ENCODE measurements around the gene PAK5. TPM values are rescaled to one million over a fixed set of nuclear protein-coding genes. Genes with fewer than 3 reads are reported as not detected.

PAK5 gene
- total and polyA plus RNA-seq, 2 of the 13 experiments (the other 11 are each of a cell fraction or from before 2014, with no cell fraction given) = not detected

GRCh38 chr20:9611921-9612320, 227.0 kb downstream of the PAK5 start:
- ATAC-seq (no peak), DNase-seq (ENCODE audit: low spot score) (no peak), FAIRE-seq (no peak)
- ChIA-PET CTCF (ENCODE audit: low intra/inter-chr PET ratio, low total read pairs) (interaction anchor here (7.1 kb wide), 1 partner anchor 203 kb away, joined by 97 read pairs; no protein-coding TSS in a partner anchor), POLR2A (no interaction called here)
- in situ Hi-C loops (cut with HindIII; ENCODE audit: extremely low pct_ligation_motif_present, low pct_unique_long_range_greater_than_20kb) (loop anchor here (5.0 to 10.0 kb wide), 3 partner anchors 480 to 1933 kb away; no protein-coding TSS in a partner anchor), intact Hi-C loops (cut with micrococcal nuclease; ENCODE audit: unreplicated experiment) (no loop called here)
- H4K20me1 ChIP-seq (ENCODE audit: insufficient read depth, low read length) = no peaks in the 10 kb centered on the region
- H3K4me2 ChIP-seq (ENCODE audit: low read depth, low read length) = no peak overlapping the region
- no peak for TF ChIP-seq ZNF512B (CRISPR knock-in tag; IDR thresholded peaks at IDR 0.05; ENCODE audit: borderline replicate concordance)
- H3K9me3 ChIP-seq (ENCODE audit: low read length) = no peaks in the 10 kb centered on the region
- H2AFZ ChIP-seq (ENCODE audit: low read length) = no peak overlapping the region
- H3K27ac ChIP-seq (ENCODE audit: extremely low read length, insufficient read depth, low read length) = no peak overlapping the region
- 48% methylated on average over 9 of the region's 9 CpGs for WGBS (ENCODE audit: low lambda C conversion rate)
- no peaks in the 10 kb centered on the region; a peak in 1 of 5 replicates for H3K27me3 ChIP-seq (ENCODE audit: control insufficient read depth in 1 of 2, insufficient read depth in 2 of 2, low read length in 2 of 2)
- BruUV-seq (replicated peaks) = no TSS peak
- H3K36me3 ChIP-seq (replicated peaks in 1 of 2; ENCODE audit: control insufficient read depth in 1 of 2, insufficient read depth in 2 of 2, low read length in 2 of 2) = no peaks in the 10 kb centered on the region
- H3K9ac ChIP-seq (ENCODE audit: insufficient read depth, low read depth, low read length) = no peak overlapping the region
- H3K4me1 ChIP-seq (ENCODE audit: insufficient read depth, low read length) = no peaks in the 10 kb centered on the region
- H3K4me3 ChIP-seq (replicated peaks in 1 of 3; ENCODE audit: insufficient read depth in 1 of 3, low read depth in 2 of 3, low read length in 3 of 3) = no peak overlapping the region
- H3K79me2 ChIP-seq (ENCODE audit: insufficient read depth, low read length) = no peaks in the 10 kb centered on the region

DNA sequence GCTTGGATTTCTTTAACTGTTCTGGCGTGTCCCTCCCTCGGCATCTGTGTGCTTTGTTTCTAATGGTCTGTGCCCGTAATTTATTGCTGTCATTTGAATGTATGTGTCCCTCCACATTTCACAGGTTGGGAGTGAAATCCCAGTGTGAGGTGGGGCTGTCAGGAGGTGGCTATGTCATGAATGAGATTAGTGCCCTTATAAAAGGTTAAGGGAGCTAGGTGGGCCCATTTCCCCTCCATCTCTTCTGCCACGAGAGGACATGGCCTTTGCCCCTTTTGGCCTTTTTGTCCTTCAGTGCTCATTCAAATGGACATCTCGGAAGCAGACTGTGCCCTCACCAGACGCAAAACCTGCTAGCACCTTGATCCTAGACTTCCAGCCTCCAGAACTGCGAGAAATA, 228.2 kb downstream of the PAK5 start:
- ATAC-seq = no peak
- Histone ChIP-seq H4K20me1 (ENCODE audit: insufficient read depth, low read length) (no peaks in the 10 kb centered on the region), H3K9ac (ENCODE audit: insufficient read depth, low read depth, low read length) (no peak overlapping the region), H3K27me3 (ENCODE audit: control insufficient read depth in 1 of 2, insufficient read depth in 2 of 2, low read length in 2 of 2) (no peaks in the 10 kb centered on the region; a peak in 1 of 5 replicates), H3K36me3 (replicated peaks in 1 of 2; ENCODE audit: control insufficient read depth in 1 of 2, insufficient read depth in 2 of 2, low read length in 2 of 2) (no peaks in the 10 kb centered on the region), H3K4me1 (ENCODE audit: insufficient read depth, low read length) (no peaks in the 10 kb centered on the region), H3K9me3 (ENCODE audit: low read length) (no peaks in the 10 kb centered on the region), H3K27ac (ENCODE audit: extremely low read length, insufficient read depth, low read length) (no peak overlapping the region), H3K4me3 (replicated peaks in 1 of 3; ENCODE audit: insufficient read depth in 1 of 3, low read depth in 2 of 3, low read length in 3 of 3) (no peak overlapping the region), H3K4me2 (ENCODE audit: low read depth, low read length) (no peak overlapping the region), H3K79me2 (ENCODE audit: insufficient read depth, low read length) (no peaks in the 10 kb centered on the region), H2AFZ (ENCODE audit: low read length) (no peak overlapping the region)
- no peak for DNase-seq (ENCODE audit: low spot score)
- intact Hi-C loops (cut with micrococcal nuclease; ENCODE audit: unreplicated experiment) (loop anchor here (1.0 kb wide), 3 partner anchors 142 to 202 kb away; no protein-coding TSS in a partner anchor), in situ Hi-C loops (cut with HindIII; ENCODE audit: extremely low pct_ligation_motif_present, low pct_unique_long_range_greater_than_20kb) (loop anchor here (5.0 to 10.0 kb wide), 3 partner anchors 482 to 1934 kb away; no protein-coding TSS in a partner anchor)
- ChIA-PET POLR2A (no interaction called here), CTCF (ENCODE audit: low intra/inter-chr PET ratio, low total read pairs) (interaction anchor here (1.3 to 7.1 kb wide), 3 partner anchors 142 to 202 kb away, joined by 6 to 97 read pairs (median 9); no protein-coding TSS in a partner anchor)
- no TSS peak for BruUV-seq (replicated peaks)
- WGBS (ENCODE audit: low lambda C conversion rate) = 13% methylated on average over 7 of the region's 7 CpGs
- no peak for FAIRE-seq
- TF ChIP-seq ZNF121 (CRISPR knock-in tag; IDR thresholded peaks at IDR 0.05) (no peak), ZNF234 (CRISPR knock-in tag; conservative IDR thresholded peaks at IDR 0.05) (no peak), ZNF280D (CRISPR knock-in tag; IDR thresholded peaks at IDR 0.05) (no peak), NCOA2 (CRISPR knock-in tag; IDR thresholded peaks at IDR 0.05) (no peak), MED8 (CRISPR knock-in tag; IDR thresholded peaks at IDR 0.05; ENCODE audit: insufficient replicate concordance) (no peak), ZNF740 (CRISPR knock-in tag; IDR thresholded peaks at IDR 0.05) (no peak), ESRRA (CRISPR knock-in tag; IDR thresholded peaks at IDR 0.05; ENCODE audit: low read depth) (no peak), KDM5A (IDR thresholded peaks at IDR 0.05; ENCODE audit: borderline replicate concordance, low read length) (no peak), ZSCAN5A (CRISPR knock-in tag; IDR thresholded peaks at IDR 0.05; ENCODE audit: borderline replicate concordance) (no peak)
